Stimulated activated CD8-positive, alpha-beta memory T cell treated with anti-CD3 and anti-CD28 coated beads, Interleukin-15, amount 100 ng/mL, for 1 hour (primary cell): ENCODE results near the gene PTGDS.
"Not testable (repeated sequence)": the region's sequence is repeated elsewhere in the genome, so short reads cannot be mapped to it uniquely, and the experiment has no call there.

ENCODE experiments used
- DNase-seq: peaks from one replicate; pipeline ENCODE4 v3.0.0-alpha.2; 2020; ENCODE audit warnings: low read depth

The PTGDS gene

DNA sequence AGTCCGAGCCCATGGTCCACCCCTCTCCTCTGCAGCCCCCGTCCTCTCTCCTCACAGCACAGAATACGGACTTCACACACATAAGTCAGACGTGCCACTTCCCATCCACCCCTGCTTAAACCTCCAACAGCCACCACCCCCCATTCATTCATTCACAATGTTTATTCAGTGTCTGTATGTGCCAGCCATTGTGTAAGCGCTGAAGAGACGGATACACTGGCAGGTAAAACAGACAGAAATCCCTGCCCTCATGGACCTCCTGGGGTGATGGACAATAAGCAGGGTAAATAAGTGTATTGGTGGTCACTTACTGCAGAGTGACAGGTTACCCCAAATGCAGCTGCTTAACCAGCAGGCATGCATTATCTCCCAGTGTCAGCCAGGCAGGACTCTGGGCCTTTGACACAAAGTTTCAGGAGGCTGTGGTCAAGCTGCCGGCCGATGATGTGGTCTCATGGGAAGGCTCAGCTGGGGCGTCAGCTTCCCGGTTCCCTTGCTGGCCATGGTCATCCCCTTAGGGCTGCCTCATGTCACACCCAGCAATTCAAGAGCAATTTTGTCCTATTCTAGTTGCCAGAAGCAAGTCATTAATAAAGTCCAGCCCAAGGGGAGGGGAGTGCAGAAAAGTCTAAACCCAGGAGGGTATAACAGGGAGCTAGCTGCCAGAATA, 13.1 kb downstream of the PTGDS start:
- DNase-seq, result no peak

DNA sequence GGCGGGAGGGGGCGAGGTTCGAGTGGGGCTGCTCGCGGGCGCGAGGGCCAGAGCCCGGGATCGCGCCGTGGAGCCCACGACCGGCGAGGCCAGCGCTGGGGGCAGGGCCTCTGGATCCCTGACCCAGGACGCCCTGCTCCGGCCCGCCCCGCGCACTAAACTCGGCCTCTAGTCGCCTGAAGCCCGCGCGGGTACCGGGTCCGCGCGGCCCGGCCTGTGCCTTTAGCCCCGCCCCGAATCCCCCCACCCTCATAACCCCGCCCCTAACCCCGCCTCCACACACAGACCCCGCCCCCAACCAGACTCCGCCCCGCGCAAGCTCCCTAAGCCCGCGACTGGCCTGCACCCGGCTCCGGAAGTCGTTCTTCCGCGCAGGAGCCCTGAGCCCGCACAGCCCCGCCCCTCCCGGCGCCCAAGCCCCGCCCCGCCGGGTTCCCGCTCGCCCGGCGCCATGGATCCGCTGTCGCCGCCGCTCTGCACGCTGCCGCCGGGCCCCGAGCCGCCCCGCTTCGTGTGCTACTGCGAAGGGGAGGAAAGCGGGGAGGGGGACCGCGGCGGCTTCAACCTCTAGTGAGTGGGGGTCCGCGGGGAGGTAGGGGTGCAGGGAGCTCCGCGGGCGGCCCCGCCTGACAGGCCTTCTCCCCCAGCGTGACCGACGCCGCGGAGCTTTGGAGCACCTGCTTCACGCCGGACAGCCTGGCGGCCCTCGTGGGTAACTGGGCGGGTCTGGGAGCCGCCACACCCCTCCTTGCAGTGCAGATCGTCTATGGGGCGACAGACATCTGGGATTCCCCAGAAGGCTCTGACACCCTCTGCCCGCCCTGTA, 14.9 kb downstream of the PTGDS start, which contains the start of gene PAXX:
Gene PAXX, plus strand, starts transcription at position 430 of the 826 bp plus-strand sequence. Its CDS starts 22 bp downstream, at position 452.
- DNase-seq, result peak; percentile 86

DNA sequence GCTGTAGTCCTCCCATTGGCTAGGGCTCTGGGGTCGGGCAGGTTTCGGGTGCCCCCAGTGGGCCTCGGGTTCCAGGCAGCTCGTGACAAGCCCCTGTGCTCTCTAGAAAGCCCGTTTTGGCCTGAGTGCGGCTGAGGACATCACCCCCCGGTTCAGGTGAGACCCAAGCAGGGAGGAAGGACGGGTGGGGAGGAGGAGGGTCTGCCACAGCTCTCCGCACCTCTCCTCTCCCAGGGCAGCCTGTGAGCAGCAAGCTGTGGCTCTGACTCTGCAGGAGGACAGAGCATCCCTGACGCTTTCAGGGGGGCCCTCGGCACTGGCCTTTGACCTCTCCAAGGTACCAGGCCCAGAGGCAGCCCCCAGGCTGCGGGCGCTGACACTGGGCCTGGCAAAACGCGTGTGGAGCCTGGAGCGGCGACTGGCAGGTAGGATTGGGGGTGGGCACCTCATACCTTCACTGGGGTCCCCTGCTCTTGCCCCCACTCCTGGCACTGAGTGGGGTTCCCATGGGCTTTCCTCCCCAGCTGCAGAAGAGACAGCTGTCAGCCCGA, 15.6 kb downstream of the PTGDS start:
- DNase-seq, result no peak

DNA sequence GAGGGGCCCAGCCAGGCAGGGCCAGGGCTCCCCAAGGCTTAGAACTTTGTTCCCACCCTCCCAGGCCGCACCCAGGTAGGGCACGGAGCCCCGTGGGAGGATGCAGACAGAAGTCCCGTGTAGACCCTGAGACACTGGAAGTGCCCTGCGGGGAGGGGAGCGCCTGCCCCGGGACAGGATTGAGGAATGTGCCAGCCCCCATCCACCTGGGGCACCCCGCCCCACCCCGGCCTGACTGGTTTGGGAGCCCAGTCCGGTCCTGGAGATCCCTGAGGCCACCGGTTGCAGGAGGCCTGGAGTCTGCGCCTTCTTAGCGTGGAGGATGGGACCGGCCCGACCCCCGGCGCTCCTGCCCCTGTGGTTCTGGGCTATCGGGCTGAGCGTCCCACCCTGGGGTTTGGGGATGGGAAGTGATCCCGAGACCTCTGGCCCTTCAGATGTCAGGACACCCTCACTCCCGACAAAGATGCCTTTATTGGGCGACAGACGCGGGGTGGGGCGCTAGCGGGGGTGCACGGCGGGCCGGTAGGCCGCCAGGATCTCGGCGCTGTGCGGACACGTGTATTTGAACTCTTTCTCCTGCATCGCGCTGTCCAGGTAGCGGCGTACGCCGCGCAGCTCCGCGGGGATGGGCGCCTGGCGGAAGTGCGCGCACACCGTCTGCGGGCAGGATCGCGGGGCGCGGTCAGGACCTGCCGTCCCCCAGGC, 17.0 kb downstream of the PTGDS start:
- no peak for DNase-seq

DNA sequence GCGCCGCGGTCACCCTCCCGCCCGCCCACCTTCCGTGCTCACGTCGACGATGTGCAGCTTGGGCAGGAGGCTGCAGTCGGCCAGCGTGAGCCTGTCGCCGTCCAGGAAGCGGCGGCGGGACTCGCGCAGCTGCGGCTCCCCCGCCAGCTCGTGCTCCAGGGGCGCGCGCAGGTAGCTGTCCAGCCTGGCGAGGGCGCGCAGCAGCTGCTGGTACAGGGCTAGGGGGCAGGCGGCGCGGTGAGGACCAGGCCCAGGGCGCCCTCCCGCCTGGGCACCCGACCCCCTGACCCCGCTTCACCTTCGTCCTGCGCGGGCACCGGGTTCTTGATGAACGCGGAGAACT, 17.6 kb downstream of the PTGDS start:
- no peak for DNase-seq

DNA sequence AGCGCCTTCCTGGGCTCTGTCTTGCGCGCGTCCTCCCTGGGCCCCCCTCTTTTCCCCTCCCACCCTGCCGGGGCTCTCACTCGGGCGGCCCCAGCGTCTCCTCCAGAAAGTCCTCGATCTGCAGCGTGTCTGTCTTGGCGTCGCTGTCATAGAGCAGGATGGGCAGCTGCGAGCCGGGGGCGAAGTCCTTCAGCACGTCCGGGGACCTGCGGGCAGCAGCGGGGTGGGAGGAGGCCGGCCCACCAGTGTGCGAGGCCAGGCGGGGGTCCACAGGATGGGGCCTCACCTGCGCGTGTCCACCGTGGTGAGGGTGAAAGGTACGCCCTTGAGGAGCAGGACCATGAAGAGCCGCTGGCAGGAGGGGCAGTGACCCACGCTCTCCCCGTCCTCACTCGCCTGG, 18.1 kb downstream of the PTGDS start:
- no peak for DNase-seq

DNA sequence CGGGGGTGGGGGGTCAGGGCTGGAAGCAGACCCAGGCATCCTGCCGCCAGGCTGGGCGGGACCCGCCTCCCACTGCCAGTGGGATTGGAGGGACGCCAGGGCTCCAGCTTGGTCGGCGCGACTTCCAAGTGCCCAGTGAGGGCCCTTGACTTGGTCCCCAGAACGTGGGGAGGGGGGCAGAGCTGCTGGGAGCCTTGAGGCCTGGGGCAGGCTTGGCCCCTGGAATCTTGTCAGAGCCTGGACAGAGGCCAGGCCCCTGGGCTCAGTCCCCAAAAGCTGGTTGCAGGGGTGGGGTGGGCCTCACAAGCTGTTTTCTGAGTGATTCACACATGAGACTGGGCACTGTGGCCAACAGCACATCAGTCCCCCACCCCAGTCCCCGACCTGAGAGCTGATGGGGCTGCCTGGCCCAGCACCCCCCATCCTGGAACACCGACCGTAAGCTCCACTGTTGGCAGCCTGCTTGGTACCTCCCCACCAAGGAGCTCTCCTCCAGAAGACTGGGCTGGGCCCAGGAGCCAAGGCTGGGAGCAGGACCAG, 18.5 kb downstream of the PTGDS start:
- DNase-seq, result no peak

DNA sequence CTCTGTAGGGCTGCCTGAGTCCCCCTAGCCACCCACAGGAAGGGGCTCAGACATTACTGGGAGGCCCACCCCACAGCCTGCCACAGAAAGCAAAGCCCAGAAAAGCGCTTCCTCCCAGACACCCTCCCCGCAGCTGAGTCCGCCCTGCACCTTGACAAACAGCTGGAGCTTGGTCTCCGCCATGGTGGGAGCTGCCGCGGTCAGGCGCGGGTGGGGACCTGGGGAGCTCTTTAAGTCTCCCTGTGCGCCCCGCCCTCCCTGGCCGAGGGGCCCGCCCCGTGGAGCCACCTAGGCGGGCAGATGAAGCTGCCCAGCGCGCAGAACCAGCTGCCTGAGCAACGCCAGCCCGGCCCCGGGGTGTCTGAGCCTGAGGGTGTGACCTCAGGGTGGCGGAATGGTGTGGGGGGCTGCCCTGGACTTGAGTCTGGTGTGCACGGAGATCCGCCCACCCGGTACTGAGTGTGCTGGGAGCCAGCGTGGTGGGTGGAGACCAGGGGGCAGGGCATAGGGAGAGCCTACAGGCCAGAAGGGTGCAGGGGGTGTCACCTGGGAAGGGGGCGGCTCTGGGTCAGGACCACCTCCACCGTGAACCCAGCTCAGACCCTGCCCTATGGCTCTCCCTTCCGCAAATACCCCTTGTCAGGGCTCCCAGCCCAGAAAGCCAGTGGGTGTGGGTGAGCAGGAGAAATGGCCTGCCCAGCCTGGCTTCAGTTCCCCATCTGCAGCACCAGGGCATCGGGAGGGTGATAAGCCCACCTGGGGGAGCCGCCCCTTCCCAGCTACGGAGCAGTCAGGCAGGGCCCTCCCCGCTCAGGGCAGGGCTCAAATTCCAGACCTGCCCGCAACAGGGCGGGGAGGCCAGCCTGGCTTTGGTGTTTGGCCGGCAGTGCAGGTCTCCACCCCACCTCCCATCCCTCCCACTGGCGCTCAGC, 19.3 kb downstream of the PTGDS start, which contains the start of gene CLIC3:
Gene CLIC3, minus strand, starts transcription at position 208 of the 932 bp plus-strand sequence. Its CDS starts 25 bp downstream, at position 183.
- no peak for DNase-seq

DNA sequence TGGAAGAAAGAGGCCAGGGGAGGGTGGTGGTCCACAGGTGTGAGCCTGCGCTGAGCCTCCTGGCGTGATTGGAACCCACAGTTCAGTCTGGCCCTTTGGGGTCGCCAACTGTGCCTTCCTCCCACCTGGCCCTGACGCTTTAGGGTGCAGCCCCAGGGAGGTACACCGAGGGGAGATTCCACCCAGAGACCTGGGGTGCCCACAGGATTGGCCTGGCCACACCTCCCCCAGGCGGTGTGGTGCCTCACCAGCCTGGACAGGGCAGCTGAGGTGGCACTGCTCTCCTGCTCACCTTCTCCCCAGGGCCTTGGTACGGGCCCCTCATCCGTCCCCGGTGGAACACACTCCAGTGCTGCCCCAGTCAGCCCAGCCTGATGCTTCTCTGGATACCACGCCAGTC, 20.1 kb downstream of the PTGDS start:
- no peak for DNase-seq

DNA sequence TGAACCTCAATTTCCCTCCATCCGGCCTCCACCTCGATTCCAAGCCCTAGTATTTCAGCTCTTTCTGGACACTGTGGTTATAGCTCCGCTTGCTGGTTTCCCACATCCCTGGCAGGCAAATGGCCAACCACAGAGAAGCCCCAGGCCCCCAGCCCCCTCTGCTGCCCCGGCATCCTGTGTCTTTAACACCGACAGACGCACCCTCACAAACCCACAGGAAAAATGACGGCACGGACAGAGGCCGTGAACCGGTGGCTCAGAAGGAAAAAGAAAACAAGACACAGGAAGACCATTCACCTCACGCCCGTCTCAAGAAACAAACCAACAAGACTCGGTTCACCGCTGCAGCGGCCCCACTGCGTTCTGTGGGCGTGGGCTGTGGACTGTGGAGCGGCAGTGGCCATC, 20.5 kb downstream of the PTGDS start:
- DNase-seq, result no peak

DNA sequence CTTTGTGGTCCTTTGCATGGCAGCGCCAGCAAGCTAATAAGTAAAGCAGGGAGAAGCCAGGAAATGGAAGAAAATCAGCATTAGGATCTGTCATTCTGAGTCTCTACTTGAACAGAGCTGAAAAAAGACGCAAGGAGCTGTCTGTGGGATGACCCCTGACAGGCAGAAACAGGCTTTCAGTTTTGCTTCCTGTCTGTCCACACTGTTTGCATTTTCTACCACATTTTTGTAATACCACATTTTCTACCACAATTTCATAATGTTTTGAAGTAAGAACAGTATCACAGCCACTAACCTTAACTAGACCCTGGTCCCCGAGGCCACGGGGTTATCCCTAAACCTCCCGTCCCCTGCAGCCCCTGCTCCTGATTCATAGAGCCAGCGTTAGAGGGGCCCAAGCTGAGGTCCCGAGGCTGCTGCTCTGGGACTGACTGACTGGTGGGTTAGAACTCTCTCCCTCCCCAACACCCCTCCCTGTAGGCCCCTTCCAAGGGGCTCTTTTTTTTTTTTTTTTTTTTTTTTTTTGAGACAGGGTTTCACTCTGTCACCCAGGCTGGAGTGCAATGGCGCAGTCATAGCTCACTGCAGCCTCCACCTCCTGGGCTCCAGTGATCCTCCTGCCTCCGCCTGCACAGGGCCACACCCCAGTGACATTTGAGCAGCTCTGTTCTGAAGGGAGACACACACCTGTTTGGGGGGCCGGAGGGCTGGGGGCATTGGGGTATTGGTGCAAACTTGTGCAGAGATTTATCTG, 23.1 kb downstream of the PTGDS start:
- DNase-seq, result no peak

DNA sequence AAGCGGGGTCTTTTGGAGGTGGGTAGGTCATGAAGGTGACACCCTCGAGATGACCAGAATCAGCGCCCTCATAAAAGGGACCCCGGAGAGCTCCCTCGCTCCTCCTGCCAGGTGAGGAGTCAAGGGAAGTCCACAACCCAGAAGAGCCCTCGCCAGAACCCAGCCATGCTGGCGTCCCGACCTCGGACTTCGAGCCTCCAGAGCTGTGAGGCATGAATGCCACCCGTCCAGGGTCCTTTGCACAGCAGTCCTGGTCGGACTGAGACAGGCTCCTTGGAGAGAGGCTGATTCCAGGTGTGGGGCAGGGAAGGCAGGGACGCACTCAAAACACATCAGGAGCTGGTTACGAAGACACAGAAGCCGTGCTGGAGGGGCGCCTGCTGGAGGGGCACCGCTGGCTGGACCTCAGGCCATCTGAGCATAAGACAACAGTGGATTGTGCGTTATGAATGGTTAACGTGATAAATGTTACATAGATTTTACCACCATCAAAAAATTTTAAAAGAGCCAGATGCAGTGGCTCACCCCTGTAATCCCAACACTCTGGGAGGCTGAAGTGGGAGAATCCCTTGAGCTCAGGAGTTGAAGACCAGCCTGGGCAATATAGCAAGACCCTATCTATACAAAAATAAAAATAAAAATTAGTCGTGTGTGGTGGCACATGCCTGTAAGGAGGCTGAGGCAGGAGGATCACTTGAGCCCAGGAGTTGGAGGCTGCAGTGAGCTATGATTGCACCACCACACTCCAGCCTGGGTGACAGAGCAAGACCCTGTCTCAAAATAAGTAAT, 24.7 kb downstream of the PTGDS start:
- no peak for DNase-seq

DNA sequence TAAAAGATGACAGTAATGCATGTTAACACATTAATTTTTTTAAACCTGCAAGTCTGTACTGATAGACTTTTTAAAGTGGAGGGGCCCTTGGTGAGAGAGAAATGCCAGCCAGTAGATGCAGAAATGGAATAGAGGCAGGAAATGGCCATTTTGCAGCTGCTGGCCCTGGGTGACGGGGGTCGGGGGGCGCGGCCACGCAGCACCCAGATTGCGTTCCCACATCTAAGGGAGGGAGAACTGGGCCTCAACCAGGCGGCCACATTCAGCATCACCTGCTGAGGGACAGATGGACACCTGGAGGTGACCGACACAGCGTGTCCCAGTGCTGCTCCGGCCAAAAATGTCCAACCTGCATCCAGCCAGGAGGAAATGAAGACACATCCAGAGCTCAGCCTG, 25.3 kb downstream of the PTGDS start:
- no peak for DNase-seq

DNA sequence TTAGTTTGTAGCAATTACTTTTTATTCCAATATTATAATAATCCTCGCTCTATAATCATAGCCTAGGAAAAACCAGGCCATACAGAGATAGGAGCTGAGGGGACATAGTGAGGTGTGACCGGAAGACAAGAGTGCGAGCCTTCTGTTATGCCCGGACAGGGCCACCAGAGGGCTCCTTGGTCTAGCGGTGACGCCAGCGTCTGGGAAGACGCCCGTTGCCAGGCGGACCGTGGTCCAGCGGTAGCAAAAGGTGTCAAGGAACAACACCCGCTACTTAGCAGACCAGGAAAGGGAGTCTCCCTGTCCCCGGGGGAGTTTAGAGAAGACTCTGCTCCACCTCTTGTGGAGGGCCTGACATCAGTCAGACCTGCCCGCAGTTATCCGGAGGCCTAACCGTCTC, 27.0 kb downstream of the PTGDS start:
- not testable (repeated sequence) for DNase-seq

DNA sequence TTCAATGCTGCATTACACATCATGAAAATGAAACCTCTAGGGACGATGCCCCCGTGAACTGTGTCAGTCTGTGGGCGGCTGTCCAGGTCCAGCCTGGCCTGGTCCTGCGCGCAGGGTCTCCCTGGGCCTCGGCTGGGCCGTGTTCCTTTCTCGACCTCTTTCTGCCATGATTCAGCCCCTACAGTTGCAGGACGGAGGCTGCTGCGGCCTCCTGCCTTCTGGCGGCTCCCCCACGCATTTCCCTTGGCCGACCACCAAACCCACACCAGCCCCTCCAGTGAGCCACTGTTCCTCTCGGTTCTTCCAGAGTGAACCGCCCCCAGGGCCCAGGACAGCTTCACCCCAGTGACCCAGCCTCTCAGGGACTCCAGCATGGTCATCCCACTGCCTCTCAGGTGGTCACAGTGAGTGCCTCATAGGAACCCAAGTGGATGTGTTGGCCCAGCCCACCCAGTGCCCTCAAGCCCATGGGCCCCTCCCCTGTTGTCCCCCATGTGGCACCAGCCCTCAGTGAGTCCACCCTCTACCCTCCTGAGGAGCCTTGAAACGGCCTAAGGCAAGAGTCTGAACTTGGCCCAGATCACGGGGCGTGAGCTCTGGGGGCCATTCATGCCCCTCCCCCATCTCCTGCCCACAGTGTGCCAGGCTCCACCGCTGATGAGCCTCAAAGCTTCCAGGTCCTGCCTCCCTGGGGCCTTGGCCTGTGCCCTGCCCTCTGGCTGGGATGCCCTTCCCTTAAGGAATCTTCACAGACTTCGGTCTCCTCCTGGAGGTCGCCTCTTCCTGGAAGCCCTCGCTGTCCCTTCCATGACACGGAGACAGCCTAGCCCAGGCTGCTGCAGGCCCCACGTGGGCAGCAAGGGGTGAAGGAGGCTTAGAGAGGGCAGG, 29.1 kb downstream of the PTGDS start:
- no peak for DNase-seq

DNA sequence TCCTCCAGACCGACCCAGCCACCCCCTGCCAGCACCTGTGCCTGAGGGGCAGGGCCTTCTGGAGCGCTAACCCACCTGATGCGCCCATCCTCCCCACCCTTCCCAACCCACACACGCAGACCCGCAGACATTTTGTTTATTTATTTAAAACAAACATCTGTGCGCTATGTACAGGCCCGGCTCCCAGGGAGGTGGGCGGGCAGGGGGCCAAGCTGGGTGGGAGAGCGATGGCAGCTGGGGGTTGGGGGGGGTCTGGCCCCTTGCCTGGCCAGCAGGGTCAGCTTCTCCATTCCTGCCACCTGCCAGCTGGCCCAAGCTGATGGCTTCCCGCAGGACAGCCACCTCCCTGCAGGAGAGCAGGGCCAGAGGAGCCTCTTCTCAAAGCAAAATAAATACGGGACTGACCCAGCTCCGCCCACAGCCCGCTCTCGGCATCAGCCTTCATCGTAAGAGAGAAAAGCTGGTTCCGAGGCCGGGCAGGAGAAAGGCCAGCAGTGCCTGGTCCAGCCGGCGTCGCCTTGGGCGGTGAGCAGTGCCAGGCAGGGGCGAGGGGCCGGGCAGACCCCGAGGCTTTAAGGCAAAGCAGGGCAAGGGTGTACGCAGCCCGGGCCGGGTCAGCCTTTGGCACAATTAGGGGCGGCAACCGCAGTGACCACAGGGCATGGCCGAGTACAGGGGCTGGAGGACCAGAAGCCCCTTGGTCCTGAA, 30.0 kb downstream of the PTGDS start:
- DNase-seq, result no peak

DNA sequence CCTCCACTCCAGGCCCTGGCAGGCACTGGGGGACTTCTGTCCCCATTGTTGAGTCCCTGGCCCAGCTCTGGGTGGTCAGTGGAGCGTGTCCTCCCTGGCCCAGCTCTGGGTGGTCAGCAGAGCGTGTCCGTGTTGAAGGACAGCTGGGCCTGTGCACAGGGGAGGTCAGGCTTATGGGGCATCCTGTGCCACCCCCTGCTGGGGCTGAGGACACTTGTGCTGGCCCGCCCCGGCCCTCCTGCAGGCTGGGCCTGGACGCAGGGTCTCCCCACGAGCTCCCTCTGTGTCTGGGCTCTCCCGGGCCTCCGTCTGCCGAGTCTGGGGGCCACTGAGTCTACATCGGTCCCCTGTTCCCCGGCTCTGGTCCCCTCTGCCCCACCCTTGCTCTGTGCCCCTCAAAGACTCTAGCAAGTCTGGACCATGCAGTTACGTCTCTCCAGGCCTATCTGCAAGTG, 30.5 kb downstream of the PTGDS start:
- DNase-seq, result no peak

DNA sequence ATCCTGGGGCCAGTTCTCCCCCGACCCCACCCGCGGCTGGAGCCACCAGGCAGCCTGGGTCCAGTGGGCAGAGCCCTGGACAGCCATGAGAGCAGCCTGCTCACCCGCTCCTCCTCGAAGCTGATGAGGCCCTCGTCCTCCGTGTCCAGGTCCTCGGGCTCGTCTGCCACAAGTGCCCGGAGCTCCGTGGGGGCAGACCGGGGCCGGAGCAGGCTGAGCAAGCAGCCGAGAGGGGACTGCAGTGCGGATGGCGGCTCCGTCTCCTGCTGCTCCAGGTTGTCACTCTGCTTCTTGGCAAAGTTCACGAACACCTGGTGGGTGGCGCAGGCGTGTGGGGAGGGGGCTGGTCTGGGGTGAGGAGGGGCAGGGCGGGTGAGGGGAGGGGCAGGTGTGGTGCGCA, 31.0 kb downstream of the PTGDS start:
- no peak for DNase-seq
